SU-DHL-6 (cell line): Measurements from ENCODE around the gene LRRC49.

Source experiments
- H2AFZ ChIP-seq: fragments of 200-600 bp; sonication (generic); 2 replicates; pipeline ENCODE4 v1.6.1; 2014; ENCODE audit warnings: low read depth, mild to moderate bottlenecking, moderate library complexity, mixed read lengths, antibody characterized with exemption, low read length; ENCODE audit not compliant: severe bottlenecking
- H3F3A ChIP-seq: fragments of 200-600 bp; shearing (Covaris generic); 2 replicates; pipeline ENCODE4 v1.6.0; 2016; ENCODE audit warnings: antibody characterized with exemption, mild to moderate bottlenecking; ENCODE audit not compliant: insufficient read depth
- H3K27ac ChIP-seq: fragments of 200-600 bp; sonication (generic); 2 replicates; pipeline ENCODE4 v1.5.1; 2016; ENCODE audit warnings: low read depth, mild to moderate bottlenecking, low read length, moderate library complexity, mixed read lengths
- H3K27me3 ChIP-seq: fragments of 200-600 bp; sonication (generic), shearing (Covaris generic); 2 replicates; pipeline ENCODE4 v1.6.0; 2014; ENCODE audit warnings: mild to moderate bottlenecking, low read length
- H3K36me3 ChIP-seq: fragments of 200-600 bp; sonication (generic); 2 replicates; pipeline ENCODE4 v1.6.1; 2014; ENCODE audit warnings: mild to moderate bottlenecking, low read length, mixed read lengths
- H3K4me2 ChIP-seq: fragments of 300-600, 200-600 bp; shearing (Covaris generic), sonication (generic); 2 replicates; pipeline ENCODE4 v1.6.0; 2014; ENCODE audit warnings: low read length, low read depth, mild to moderate bottlenecking; ENCODE audit not compliant: poor library complexity, severe bottlenecking
- H3K4me3 ChIP-seq: fragments of 200-600 bp; sonication (generic); 2 replicates; pipeline ENCODE4 v1.5.1; 2014; ENCODE audit warnings: antibody characterized with exemption, low read length, mild to moderate bottlenecking, mixed read lengths; ENCODE audit not compliant: insufficient read depth, poor library complexity, severe bottlenecking
- H3K79me2 ChIP-seq: fragments of 200-600 bp; sonication (generic); 2 replicates; pipeline ENCODE4 v1.6.1; 2014; ENCODE audit warnings: mild to moderate bottlenecking, low read length, moderate library complexity; ENCODE audit not compliant: insufficient read depth
- H3K9ac ChIP-seq: fragments of 200-600 bp; sonication (generic); 2 replicates; pipeline ENCODE4 v1.7.0; 2014; ENCODE audit warnings: mild to moderate bottlenecking, low read length
- H3K9me2 ChIP-seq: fragments of 200-600 bp; sonication (generic); replicated peaks from 2 replicates; pipeline ENCODE4 v1.6.1; 2014; ENCODE audit warnings: low read length; ENCODE audit not compliant: insufficient read depth
- H3K9me3 ChIP-seq: fragments of 200-600 bp; sonication (generic); 2 replicates; pipeline ENCODE4 v1.6.1; 2014; ENCODE audit warnings: low read length, mixed read lengths; ENCODE audit not compliant: insufficient read depth
- H4K20me1 ChIP-seq: fragments of 200-600 bp; sonication (generic); 2 replicates; pipeline ENCODE4 v1.6.1; 2014; ENCODE audit warnings: low read depth, mild to moderate bottlenecking, antibody characterized with exemption, low read length, moderate library complexity, mixed read lengths
- EZH2phosphoT487 ChIP-seq: fragments of 200-600 bp; sonication (generic), shearing (Covaris generic); conservative IDR thresholded peaks from 2 replicates; pipeline ENCODE4 v1.6.1; 2018; ENCODE audit warnings: mild to moderate bottlenecking, antibody characterized with exemption, low read length, moderate library complexity, mixed read lengths
- TF ChIP-seq, protein P1 (sequence below): fragments of 200-600 bp; sonication (generic); IDR thresholded peaks from one replicate; pipeline ENCODE4 v1.5.1; 2017; ENCODE audit warnings: antibody characterized with exemption, mild to moderate bottlenecking, low read length, moderate library complexity; ENCODE audit not compliant: insufficient read depth, poor library complexity, severe bottlenecking

The LRRC49 gene

DNA sequence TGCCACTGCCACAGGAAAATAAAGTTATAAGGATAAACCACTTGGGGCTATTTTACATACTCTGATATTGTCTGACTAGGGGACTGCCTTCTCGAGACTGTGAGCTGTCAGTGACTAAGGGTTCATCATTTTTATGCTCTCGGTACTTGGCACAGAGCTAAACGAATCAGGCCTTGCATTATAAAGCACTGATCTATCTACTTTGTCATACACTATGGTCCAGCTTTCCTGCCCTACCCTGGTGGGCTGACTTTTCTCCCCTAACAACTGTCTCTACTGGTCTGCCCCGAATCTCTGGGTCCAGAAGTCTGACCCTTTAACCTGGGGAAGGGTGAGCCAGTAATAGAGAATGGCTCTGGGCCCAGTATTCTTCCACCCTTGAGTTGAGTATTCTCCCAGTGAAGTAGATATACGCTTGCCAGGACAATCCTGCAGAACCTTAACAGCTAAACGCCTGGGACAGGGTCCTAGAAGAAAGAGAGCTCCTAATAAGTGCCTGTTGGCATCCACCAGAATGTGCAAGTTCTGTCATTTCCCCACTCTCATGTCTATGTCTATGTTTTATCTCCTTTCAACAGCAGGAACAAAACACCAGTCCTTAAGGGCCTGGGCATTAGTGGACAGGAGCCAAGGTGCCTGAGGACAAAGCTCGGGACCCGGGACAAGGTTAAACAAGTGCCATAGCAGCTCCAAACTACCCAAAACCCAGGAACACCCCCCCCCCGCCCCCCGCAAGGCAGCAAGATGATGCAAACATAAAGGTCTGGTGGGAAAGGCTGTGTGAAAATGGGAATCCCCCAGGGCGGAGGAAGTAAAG, 39.9 kb upstream of the LRRC49 start:
- H4K20me1 ChIP-seq = no peaks in the 10 kb centered on the region
- TF ChIP-seq, protein P1, sequence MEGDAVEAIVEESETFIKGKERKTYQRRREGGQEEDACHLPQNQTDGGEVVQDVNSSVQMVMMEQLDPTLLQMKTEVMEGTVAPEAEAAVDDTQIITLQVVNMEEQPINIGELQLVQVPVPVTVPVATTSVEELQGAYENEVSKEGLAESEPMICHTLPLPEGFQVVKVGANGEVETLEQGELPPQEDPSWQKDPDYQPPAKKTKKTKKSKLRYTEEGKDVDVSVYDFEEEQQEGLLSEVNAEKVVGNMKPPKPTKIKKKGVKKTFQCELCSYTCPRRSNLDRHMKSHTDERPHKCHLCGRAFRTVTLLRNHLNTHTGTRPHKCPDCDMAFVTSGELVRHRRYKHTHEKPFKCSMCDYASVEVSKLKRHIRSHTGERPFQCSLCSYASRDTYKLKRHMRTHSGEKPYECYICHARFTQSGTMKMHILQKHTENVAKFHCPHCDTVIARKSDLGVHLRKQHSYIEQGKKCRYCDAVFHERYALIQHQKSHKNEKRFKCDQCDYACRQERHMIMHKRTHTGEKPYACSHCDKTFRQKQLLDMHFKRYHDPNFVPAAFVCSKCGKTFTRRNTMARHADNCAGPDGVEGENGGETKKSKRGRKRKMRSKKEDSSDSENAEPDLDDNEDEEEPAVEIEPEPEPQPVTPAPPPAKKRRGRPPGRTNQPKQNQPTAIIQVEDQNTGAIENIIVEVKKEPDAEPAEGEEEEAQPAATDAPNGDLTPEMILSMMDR = no peak
- TF ChIP-seq EZH2phosphoT487 = no peak
- H3F3A ChIP-seq = no peaks in the 10 kb centered on the region
- no peak overlapping the region for H2AFZ ChIP-seq
- H3K79me2 ChIP-seq = no peaks in the 10 kb centered on the region
- no peaks in the 10 kb centered on the region for H3K9me2 ChIP-seq
- no peaks in the 10 kb centered on the region for H3K36me3 ChIP-seq
- H3K4me2 ChIP-seq = no peak overlapping the region
- no peaks in the 10 kb centered on the region for H3K9me3 ChIP-seq
- H3K4me3 ChIP-seq = no peak overlapping the region
- H3K9ac ChIP-seq = no peak overlapping the region
- no peak overlapping the region for H3K27ac ChIP-seq
- no peaks in the 10 kb centered on the region for H3K27me3 ChIP-seq

DNA sequence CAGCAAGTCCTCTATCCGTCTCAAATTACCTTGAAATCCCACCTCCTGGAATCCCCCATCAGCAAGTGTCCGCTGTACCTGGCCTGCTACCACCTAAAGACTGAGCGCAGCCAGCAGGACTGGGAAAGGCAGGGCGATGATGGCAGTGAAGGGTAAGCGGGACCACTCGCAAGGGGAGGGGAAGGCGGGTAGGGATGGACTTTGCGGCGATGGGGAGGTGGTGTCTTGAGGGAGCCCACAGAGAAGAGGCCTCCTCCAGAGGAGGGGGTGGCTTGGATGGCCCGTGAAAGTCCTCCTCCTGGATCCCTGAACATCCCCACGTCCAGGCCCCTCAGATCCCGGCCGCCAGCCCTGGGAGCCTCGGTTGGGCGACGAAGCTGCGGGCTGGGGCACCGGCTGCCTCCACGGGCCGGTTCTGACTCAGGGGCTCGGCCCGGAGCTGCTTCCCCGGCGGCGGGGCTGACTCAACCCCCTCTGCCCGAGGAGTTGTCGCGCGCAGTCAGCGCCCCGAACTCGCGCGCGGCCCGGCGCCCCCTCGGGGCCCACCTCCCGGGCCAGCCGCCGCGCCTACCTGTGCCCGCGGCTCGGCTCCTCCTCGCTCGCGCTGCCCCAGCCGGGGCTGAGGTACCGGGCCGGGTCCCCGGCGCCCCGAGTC, 39.2 kb upstream of the LRRC49 start:
- no peaks in the 10 kb centered on the region for H3K9me2 ChIP-seq
- H3K36me3 ChIP-seq = no peaks in the 10 kb centered on the region
- no peak for TF ChIP-seq EZH2phosphoT487
- TF ChIP-seq, protein P1 = no peak
- no peak overlapping the region for H2AFZ ChIP-seq
- no peaks in the 10 kb centered on the region for H3K27me3 ChIP-seq
- no peak overlapping the region for H3K9ac ChIP-seq
- H3K79me2 ChIP-seq = no peaks in the 10 kb centered on the region
- no peak overlapping the region for H3K4me3 ChIP-seq
- H3K27ac ChIP-seq = no peak overlapping the region
- H4K20me1 ChIP-seq = no peaks in the 10 kb centered on the region
- no peaks in the 10 kb centered on the region for H3F3A ChIP-seq
- no peak overlapping the region for H3K4me2 ChIP-seq
- H3K9me3 ChIP-seq = no peaks in the 10 kb centered on the region

- Histone ChIP-seq H3K27me3 (no peaks in the 10 kb centered on the region), H3K27ac (no peak within 1 kb of the TSS), H3K4me2 (no peak within 1 kb of the TSS), H3K9ac (no peak within 1 kb of the TSS), H3K36me3 (no peaks in the 10 kb centered on the region), H3K9me3 (no peaks in the 10 kb centered on the region), H4K20me1 (no peaks in the 10 kb centered on the region), H3K9me2 (no peaks in the 10 kb centered on the region), H3F3A (no peaks in the 10 kb centered on the region), H3K79me2 (no peaks in the 10 kb centered on the region), H2AFZ (no peak within 1 kb of the TSS), H3K4me3 (no peak within 1 kb of the TSS)
- TF ChIP-seq EZH2phosphoT487 = no peak
- TF ChIP-seq, protein P1 = no peak
These were observed 38.5 kb upstream of the LRRC49 start, which contains the start of gene LARP6 for GRCh38 chr15:70853973-70854665. LARP6 (minus strand) TSS chr15:70854157; CDS start chr15:70854088, 69 bp downstream.
